Neural cell (in vitro differentiated cells): ENCODE measurements around the gene MN1.

Experiments
- CTCF ChIP-seq: fragments of 450-650 bp; IDR thresholded peaks from 2 replicates; pipeline ENCODE4 v1.5.1; 2014; ENCODE audit warnings: antibody characterized with exemption, mild to moderate bottlenecking, moderate library complexity; ENCODE audit not compliant: poor library complexity, severe bottlenecking
- EP300 ChIP-seq: fragments of 450-650 bp; conservative IDR thresholded peaks from 2 replicates; pipeline ENCODE4 v1.6.1; 2014; ENCODE audit warnings: antibody characterized with exemption, mild to moderate bottlenecking, moderate library complexity; ENCODE audit not compliant: poor library complexity, severe bottlenecking
- POLR2AphosphoS5 ChIP-seq: IDR thresholded peaks from 2 replicates; pipeline ENCODE4 v1.6.1; 2012
- RAD21 ChIP-seq: fragments of 450-650 bp; conservative IDR thresholded peaks from 2 replicates; pipeline ENCODE4 v1.6.1; 2014; ENCODE audit warnings: antibody characterized with exemption, mild to moderate bottlenecking, moderate library complexity
- REST ChIP-seq: IDR thresholded peaks from 2 replicates; pipeline ENCODE4 v1.6.1; 2012; ENCODE audit warnings: borderline replicate concordance
- TAF1 ChIP-seq: IDR thresholded peaks from 2 replicates; pipeline ENCODE4 v1.6.1; 2012; ENCODE audit warnings: low read depth

DNA sequence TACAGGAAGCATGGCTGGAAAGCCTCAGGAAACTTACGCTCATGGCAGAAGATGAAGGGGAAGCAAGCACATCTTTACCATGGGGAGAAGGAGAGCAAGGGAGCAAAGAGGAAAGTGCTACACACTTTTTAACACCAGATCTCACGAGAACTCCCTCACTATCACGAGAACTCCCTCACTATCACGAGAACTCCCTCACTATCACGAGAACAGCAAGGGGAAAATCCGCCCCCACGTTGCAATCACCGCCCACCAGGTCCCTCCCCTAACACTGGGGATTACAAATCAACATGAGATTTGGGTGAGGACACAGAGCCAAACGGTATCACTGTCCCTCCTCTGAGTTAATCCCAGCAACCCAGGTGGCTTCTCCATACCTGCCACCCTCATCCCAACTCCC lies 84.5 kb downstream of the MN1 start:
- TF ChIP-seq CTCF (no peak), POLR2AphosphoS5 (no peak), TAF1 (no peak), EP300 (no peak), RAD21 (no peak), REST (no peak)
